NCI-H1436 (cell line): Measurements from ENCODE around the gene IL1RAPL1.
A peak's percentile ranks its signal among the peaks of the same experiment; 100 is the strongest.
"Not testable (repeated sequence)": the region's sequence is repeated elsewhere in the genome, so short reads cannot be mapped to it uniquely, and the experiment has no call there.

ENCODE experiments used
- DNase-seq: peaks from one replicate; lab custom pipeline; 2025; lab: John Stamatoyannopoulos, UW

IL1RAPL1 gene

GRCh38 chrX:28787206-28787605 is 200.0 kb downstream of the IL1RAPL1 start:
- DNase-seq = no peak

DNA sequence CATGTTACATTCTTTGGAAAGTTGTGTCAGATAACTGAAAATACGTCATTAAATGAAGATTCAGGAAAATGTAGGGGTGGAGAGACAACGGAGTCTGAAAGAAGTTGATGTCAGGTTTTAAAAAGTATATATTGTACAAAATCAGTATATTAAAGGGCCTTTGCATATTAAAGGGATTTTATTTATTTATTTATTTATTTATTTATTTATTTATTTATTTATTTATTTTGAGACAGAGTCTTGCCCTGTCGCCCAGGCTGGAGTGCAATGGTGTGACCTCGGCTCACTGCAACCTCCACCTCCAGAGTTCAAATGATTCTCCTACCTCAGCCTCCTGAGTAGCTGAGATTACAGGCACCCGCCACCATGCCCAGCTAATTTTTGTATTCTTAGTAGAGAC is 213.4 kb downstream of the IL1RAPL1 start:
- DNase-seq = not testable (repeated sequence)

GRCh38 chrX:28802625-28803024 is 215.4 kb downstream of the IL1RAPL1 start:
- DNase-seq = no peak

DNA sequence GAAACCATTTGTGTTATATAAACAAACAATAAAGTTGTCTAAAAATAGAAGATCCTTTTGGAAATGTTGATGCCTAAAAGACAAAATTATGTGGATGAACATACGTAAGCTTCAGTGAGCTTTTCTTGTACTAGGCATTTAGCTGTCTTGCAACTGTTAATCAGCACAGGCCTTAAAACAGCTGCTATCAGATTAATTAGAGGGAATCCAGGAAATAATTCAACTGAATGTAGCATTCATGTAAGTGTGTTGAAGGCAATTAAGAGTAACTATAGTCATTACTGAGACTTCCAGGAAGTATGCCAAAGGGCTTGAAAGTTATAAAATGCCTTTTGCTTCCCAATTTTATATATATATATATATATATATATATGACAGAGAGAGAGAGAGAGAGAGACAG is 248.7 kb downstream of the IL1RAPL1 start:
- DNase-seq = no peak

- DNase-seq = no peak
Measured at GRCh38 chrX:28843817-28844216, 256.6 kb downstream of the IL1RAPL1 start.

- DNase-seq = no peak
Measured at GRCh38 chrX:28847423-28847822, 260.2 kb downstream of the IL1RAPL1 start.

- DNase-seq = no peak
Measured at GRCh38 chrX:28848707-28849106, 261.5 kb downstream of the IL1RAPL1 start.

DNA sequence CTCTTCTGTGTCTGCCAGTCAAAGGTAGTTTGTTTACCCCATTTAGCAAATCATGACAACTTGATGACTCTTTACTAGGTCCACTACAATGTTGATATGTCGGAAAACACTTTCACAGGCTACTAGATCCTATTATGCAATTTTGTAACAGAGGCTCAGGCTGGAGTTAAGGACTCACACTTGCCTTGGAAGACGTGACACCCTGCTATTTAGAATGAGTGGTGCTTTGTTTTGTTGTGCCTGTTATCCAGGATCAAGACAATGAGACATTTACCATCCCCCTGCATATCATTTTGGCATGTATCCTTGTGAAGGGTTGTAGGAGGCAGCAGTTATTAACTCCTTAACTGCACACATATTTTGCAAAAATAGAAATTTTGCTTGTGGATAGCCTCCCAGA is 263.7 kb downstream of the IL1RAPL1 start:
- DNase-seq = no peak

- DNase-seq = no peak
Measured at GRCh38 chrX:28851871-28852270, 264.6 kb downstream of the IL1RAPL1 start.

GRCh38 chrX:28854637-28855036 is 267.4 kb downstream of the IL1RAPL1 start:
- no peak for DNase-seq

DNA sequence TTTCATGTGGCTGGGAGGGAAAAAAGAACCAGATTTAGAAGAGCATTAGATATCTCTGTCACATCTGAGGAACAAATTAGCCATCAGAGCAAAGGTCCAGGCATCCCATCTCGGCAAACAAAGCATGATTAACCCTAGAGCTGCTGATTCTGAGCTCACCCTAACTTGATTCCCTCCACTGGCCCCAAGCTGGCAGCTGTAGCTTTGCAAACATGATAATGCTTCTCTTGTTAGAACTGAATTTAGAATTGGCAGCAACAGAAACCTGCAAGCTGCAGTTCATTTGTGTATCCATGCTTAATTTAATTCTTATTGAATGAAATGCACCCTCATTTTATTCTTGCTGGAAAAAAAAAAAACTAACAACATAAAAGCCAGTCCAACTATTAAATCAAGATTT is 289.2 kb downstream of the IL1RAPL1 start:
- no peak for DNase-seq

DNA sequence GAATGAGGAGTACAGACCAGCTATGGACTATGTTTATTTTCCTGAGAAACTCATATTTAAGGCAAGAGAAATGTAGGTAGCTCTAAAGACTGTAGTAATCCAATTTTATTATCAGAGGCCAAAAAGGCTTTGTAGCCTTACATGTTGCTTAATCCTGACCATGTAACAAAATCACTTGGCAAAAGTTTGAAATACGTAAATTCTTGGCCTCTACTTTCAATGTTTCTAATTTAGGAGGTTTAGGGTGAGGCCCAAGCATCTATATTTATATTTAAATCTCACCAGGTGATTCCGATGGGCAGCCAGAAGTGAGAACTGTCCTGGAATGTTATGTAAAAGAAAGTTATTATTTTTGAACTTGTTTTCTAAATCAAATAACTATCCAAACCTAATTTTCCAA is 289.7 kb downstream of the IL1RAPL1 start:
- no peak for DNase-seq

DNA sequence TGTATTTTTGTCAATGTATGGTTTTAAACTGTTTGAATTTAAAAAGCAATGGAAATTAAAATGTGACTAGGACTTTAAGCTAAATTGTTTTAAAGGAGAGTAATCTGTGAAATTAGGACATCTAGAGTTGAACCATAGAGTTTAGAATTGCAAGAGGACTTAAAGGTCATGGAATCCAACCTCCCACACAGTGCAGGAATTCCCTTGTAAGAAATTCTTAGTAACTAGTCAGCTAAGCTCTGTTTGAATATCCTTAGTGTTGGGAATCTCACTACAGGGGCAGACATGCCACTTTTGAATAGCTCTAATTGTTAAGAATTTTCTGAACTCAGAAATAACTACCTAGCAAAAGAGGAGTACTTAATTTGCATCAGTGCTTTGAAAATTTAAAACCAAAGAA is 292.9 kb downstream of the IL1RAPL1 start:
- no peak for DNase-seq

- no peak for DNase-seq
Measured at GRCh38 chrX:28884823-28885222, 297.6 kb downstream of the IL1RAPL1 start.

GRCh38 chrX:28888416-28888815 is 301.2 kb downstream of the IL1RAPL1 start:
- DNase-seq = no peak

DNA sequence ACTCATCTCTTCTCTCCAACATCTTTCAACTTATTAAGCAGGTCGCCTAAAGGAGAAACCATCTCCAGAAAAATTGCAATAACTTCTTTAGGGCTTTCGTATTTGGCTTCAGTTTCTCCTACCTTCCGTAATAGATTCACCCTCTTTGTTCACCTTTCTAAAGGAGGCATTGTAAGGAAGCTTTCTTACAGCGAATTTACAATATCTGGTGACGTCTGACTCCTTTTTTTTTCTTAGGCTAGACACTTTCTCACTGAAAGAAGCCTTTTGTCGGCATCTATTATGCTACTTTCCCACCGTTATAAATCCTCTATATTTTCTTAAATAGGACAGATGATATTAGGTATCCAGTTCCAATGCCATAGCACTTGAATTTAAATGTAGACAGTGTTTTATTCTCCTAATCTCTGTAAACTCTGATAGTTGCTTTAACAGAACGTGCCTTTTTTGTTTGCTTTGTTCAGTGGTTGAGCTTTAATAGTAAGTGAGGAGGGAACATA is 302.4 kb downstream of the IL1RAPL1 start:
- DNase-seq = no peak

GRCh38 chrX:28901637-28902036 is 314.4 kb downstream of the IL1RAPL1 start:
- DNase-seq = no peak

DNA sequence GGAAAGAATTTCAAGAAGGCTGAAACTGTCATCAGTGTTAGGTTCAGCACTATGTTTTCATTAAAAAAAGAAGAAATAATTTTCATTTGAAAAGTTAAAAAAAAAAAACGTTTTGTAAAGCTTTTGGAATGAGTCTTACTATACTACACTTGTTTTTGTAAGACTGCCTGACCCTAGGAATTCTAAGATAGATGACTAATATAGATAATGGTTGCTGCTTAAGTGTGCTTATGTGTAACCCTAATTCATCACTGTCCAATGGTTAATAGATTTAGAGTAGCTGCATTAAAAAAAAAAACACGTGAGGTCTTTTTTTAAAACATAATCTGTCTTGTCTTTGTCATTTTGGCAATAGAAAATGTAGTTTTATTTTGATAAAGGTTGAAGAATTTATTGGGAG is 323.2 kb downstream of the IL1RAPL1 start:
- DNase-seq = no peak

GRCh38 chrX:28920153-28920943 is 333.1 kb downstream of the IL1RAPL1 start:
- peak; percentile 51 for DNase-seq

DNA sequence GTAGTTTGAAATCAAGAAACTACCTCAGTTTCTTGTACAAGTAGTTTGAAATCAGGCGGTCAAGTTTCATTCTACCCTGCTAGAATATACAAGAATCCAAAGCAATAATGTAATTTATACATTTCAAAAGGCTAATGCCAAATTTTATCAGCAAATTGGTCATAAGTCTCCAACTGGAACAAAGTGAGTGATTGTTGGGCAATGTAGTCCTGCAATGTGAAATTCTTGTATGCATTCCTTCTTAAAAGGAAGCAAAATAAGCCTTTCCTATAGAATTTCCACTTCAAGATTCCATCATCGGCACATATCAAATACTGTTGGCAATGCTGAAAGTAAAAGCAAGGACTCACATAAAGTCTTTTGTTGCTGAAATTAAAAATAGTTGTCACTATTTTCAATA is 334.9 kb downstream of the IL1RAPL1 start:
- no peak for DNase-seq

DNA sequence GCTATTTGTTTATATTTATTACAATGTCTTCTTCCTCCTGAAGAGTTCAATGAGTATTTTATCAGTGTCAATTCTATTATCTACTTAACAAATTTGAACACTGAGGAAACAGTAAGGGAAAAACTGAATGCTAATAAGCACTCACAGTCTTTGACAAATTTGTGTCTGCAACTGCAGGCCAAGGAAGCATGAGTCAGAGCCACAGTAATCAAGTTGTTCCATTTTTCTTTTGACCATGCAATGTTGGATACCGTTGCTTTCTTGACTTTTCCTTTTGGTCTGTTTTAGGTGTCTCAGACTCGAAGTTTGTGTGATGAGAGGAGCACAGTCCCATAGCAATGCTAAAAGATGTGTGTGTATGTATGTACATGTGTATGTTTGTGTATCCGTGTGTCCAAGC is 359.6 kb downstream of the IL1RAPL1 start:
- no peak for DNase-seq

DNA sequence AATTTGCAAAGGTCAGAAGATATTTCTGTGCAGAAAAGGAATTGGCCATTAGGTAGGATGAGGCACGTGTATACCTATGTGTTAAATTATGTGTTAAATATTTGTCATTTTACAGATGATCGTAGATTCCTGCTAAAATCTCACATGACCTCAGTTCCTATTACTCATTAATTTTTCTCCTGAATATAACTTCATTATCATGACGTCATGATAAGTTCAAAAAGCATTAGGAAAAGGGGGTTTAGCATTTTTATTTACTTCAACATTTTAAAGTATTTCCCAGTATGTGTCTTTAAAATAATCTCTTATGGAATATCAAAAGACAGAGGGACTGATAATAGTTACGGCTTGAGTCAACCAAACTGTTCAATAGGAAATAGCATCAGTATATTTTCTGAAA is 372.8 kb downstream of the IL1RAPL1 start:
- DNase-seq = no peak

DNA sequence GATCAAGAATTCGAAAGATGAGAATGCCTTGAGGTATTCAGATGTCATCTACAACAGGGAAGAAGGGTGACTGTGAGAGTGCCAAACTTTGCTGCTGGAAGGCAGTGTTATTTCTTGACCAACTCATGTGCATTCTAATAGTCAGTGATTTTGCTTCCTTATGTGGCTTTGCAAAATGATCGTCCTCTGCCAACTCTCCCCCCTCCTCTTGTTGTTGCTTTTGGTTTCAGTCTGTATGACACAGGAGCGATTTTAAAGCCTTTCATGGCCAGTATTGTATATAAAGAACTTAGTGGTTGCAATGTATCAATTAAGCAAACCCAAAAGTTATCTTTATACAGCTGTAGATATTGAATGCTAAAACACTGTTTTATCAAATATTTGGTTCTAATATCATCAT is 379.1 kb downstream of the IL1RAPL1 start:
- DNase-seq = no peak

GRCh38 chrX:28969126-28969525 is 381.9 kb downstream of the IL1RAPL1 start:
- no peak for DNase-seq
